Breast epithelium (tissue), 4 donors: ENCODE results near the gene GPR155. TPM values are rescaled to one million over a fixed set of nuclear protein-coding genes. Genes with fewer than 3 reads are reported as not detected.

ENCODE experiments used
- DNase-seq, 2 donors: peaks; one replicate each; pipeline ENCODE4 v3.0.0-alpha.2; 2019; ENCODE audit warnings: low spot score in 2 of 2
- H3K27ac ChIP-seq, 2 donors: fragments of 200-600 bp; sonication (generic) in 1 of 2; one replicate each; pipeline ENCODE4 v1.5.1; 2016 to 2019; ENCODE audit warnings: mild to moderate bottlenecking in 1 of 2
- H3K27me3 ChIP-seq, 2 donors: fragments of 200-600 bp; sonication (generic) in 1 of 2; one replicate each; pipeline versions ENCODE4 v1.5.1 to v1.6.0; 2017 to 2019; ENCODE audit warnings: control low read depth in 1 of 2, mild to moderate bottlenecking in 1 of 2
- H3K36me3 ChIP-seq: fragments of 200-600 bp; one replicate; pipeline ENCODE4 v1.5.1; 2019
- H3K4me1 ChIP-seq, 2 donors: fragments of 200-600 bp; sonication (generic); one replicate each; pipeline ENCODE4 v1.5.1; 2016 to 2019; ENCODE audit warnings: control low read depth in 1 of 2
- H3K4me3 ChIP-seq, 3 donors: fragments of 200-600 bp; sonication (generic); 1 replicate in 2 of 3; 2 replicates in 1 of 3; pipeline ENCODE4 v1.5.1; 2016 to 2019; ENCODE audit warnings: mild to moderate bottlenecking in 3 of 3, moderate library complexity in 2 of 3
- H3K9me3 ChIP-seq, 2 donors: fragments of 200-600 bp; sonication (generic) in 1 of 2; one replicate each; pipeline ENCODE4 v1.5.1; 2016 to 2019; ENCODE audit warnings: control low read depth in 1 of 2
- CTCF ChIP-seq, 3 donors: fragments of 450-650 bp; IDR thresholded peaks; one replicate each; pipeline ENCODE4 v1.5.1; 2016 to 2017; ENCODE audit warnings: antibody characterized with exemption in 3 of 3, mild to moderate bottlenecking in 3 of 3, moderate library complexity in 3 of 3
- POLR2A ChIP-seq: fragments of 450-650 bp; IDR thresholded peaks from one replicate; pipeline ENCODE4 v1.6.1; 2016; ENCODE audit warnings: antibody characterized with exemption, mild to moderate bottlenecking, moderate library complexity
- POLR2AphosphoS5 ChIP-seq, 3 donors: sonication (generic); formaldehyde crosslinking; IDR thresholded peaks; one replicate each; pipeline ENCODE4 v1.6.1; 2017; ENCODE audit warnings: antibody characterized with exemption in 3 of 3
- intact Hi-C: fragments of 100-400 bp; cut with DNase I; formaldehyde crosslinking; loops from one replicate; pipeline ENCODE4 v1.15.1; 2023; ENCODE audit warnings: low total_unique reads
- total RNA-seq, 3 donors: library from RNA; depleted of rRNA; stranded (reverse); fragments of >200 nt; gene quantifications; one replicate each; pipeline ENCODE4 v1.1.0, GENCODE V29; 2016

GPR155 gene
- total RNA-seq, 3 donors from 2014 or later = 4.3 to 7.2 (median 5.0) TPM

- no peaks in the 10 kb centered on the region for H3K4me1 ChIP-seq
- intact Hi-C loops = loop anchor here (5.0 kb wide), 1 partner anchor 535 kb away; no protein-coding TSS in a partner anchor
- H3K27ac ChIP-seq = no peak overlapping the region
- H3K4me3 ChIP-seq = no peak overlapping the region
- no peak for DNase-seq
- H3K36me3 ChIP-seq = no peaks in the 10 kb centered on the region
- H3K9me3 ChIP-seq = peaks cover 0 to 10% of the 10 kb centered on the region in 2 donors
- TF ChIP-seq CTCF (IDR thresholded peaks at IDR 0.05) = no peak
- no peak for TF ChIP-seq POLR2AphosphoS5 (IDR thresholded peaks at IDR 0.05)
- no peak for TF ChIP-seq POLR2A
- H3K27me3 ChIP-seq = no peaks in the 10 kb centered on the region
These were observed 40.4 kb upstream of the GPR155 start for GRCh38 chr2:174527101-174527721.

GRCh38 chr2:174524527-174524926 lies 37.7 kb upstream of the GPR155 start:
- H3K27ac ChIP-seq = no peak overlapping the region
- no peak for DNase-seq

GRCh38 chr2:174522553-174522952 lies 35.7 kb upstream of the GPR155 start:
- intact Hi-C loops = no loop called here

More at GRCh38 chr2:174524527-174524926, 37.7 kb upstream of the GPR155 start:
- Histone ChIP-seq H3K4me3 (no peak overlapping the region), H3K4me1 (no peaks in the 10 kb centered on the region), H3K27me3 (no peaks in the 10 kb centered on the region), H3K36me3 (no peaks in the 10 kb centered on the region), H3K9me3 (peaks cover 0 to 10% of the 10 kb centered on the region in 2 donors)
- intact Hi-C loops = no loop called here
- TF ChIP-seq POLR2A (no peak), POLR2AphosphoS5 (IDR thresholded peaks at IDR 0.05) (no peak), CTCF (IDR thresholded peaks at IDR 0.05) (no peak)

GRCh38 chr2:174518395-174518794 lies 31.6 kb upstream of the GPR155 start:
- Histone ChIP-seq H3K27me3 (no peaks in the 10 kb centered on the region), H3K4me3 (no peak overlapping the region), H3K27ac (no peak overlapping the region), H3K9me3 (no peaks in the 10 kb centered on the region), H3K4me1 (no peaks in the 10 kb centered on the region), H3K36me3 (no peaks in the 10 kb centered on the region)
- DNase-seq = no peak
- intact Hi-C loops = no loop called here
- TF ChIP-seq POLR2AphosphoS5 (IDR thresholded peaks at IDR 0.05) (no peak), CTCF (IDR thresholded peaks at IDR 0.05) (no peak), POLR2A (no peak)

More at GRCh38 chr2:174522553-174522952, 35.7 kb upstream of the GPR155 start:
- no peak overlapping the region for H3K4me3 ChIP-seq
- no peaks in the 10 kb centered on the region for H3K27me3 ChIP-seq
- H3K27ac ChIP-seq = no peak overlapping the region
- TF ChIP-seq POLR2AphosphoS5 (IDR thresholded peaks at IDR 0.05) (no peak), POLR2A (no peak), CTCF (IDR thresholded peaks at IDR 0.05) (no peak)
- H3K4me1 ChIP-seq = no peaks in the 10 kb centered on the region
- no peaks in the 10 kb centered on the region for H3K36me3 ChIP-seq
- no peak for DNase-seq
- peaks cover 0 to under 1% of the 10 kb centered on the region in 2 donors for H3K9me3 ChIP-seq

GRCh38 chr2:174516501-174517378 lies 29.9 kb upstream of the GPR155 start:
- TF ChIP-seq POLR2AphosphoS5 (IDR thresholded peaks at IDR 0.05) = no peak
- TF ChIP-seq CTCF (IDR thresholded peaks at IDR 0.05) = no peak
- TF ChIP-seq POLR2A = no peak
- no peaks in the 10 kb centered on the region for H3K4me1 ChIP-seq
- no peak overlapping the region for H3K27ac ChIP-seq
- no peaks in the 10 kb centered on the region for H3K27me3 ChIP-seq
- intact Hi-C loops = no loop called here
- H3K9me3 ChIP-seq = no peaks in the 10 kb centered on the region
- no peak for DNase-seq
- H3K36me3 ChIP-seq = no peaks in the 10 kb centered on the region
- no peak overlapping the region for H3K4me3 ChIP-seq
